Right kidney (tissue), 9 donors: ENCODE data around the gene ETDA.
"Not testable (repeated sequence)": the region's sequence is repeated elsewhere in the genome, so short reads cannot be mapped to it uniquely, and the experiment has no call there.

ENCODE experiments used
- DNase-seq: peaks from one replicate; pipeline ENCODE4 v3.0.0-alpha.2; 2016
- long read RNA-seq, 8 donors: transcript quantifications; one replicate each; lab custom pipeline, GENCODE V29; 2026

Gene ETDA
- long read RNA-seq, donor 1 = 0 reads
- long read RNA-seq, donor 2 = 0 reads
- long read RNA-seq, donor 3 = 0 reads
- long read RNA-seq, donor 4 = 0 reads
- long read RNA-seq, donor 5 = 0 reads
- long read RNA-seq, donor 6 = 0 reads
- long read RNA-seq, donor 7 = 0 reads
- long read RNA-seq, donor 8 = 0 reads

- DNase-seq = not testable (repeated sequence)
Observed at GRCh38 chrX:135252011-135252518, at the start of gene ETDA. TSS of gene ETDA (plus strand) at chrX:135252061. CDS start at chrX:135253277, 1,216 bp downstream.

GRCh38 chrX:135206427-135206826 is 45.4 kb upstream of the ETDA start:
- not testable (repeated sequence) for DNase-seq

DNA sequence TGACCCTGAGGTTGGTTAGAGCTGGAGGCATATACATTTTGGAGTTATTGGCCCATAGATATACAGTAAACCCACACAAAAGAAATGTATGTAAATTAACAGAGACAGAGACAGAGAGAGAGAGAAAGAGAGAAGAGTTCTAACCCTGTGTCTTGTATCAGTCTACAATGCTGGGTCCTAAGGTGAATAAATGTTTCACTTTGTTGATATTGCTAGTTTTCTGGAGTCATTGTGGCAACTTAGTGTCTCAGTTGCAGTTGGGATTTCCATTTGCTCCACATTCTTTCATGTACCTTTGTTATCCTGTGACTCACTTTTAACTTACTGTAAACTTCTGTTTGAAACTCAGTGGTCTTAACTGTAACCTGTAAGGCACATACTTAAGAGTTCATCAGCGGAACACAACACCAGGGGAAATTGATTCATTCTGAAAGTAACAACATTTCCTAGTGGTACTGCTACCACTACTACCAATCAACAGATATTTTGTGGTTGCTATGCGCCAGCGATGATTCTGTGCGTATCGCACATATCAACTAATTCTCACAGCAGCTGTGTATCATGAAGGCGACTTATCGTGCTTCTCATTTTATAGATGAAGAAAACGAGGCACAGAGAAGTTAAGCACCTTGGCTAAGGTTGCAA is 38.5 kb upstream of the ETDA start:
- DNase-seq = no peak

- not testable (repeated sequence) for DNase-seq
Observed at GRCh38 chrX:135245989-135246388, 5.9 kb upstream of the ETDA start.

DNA sequence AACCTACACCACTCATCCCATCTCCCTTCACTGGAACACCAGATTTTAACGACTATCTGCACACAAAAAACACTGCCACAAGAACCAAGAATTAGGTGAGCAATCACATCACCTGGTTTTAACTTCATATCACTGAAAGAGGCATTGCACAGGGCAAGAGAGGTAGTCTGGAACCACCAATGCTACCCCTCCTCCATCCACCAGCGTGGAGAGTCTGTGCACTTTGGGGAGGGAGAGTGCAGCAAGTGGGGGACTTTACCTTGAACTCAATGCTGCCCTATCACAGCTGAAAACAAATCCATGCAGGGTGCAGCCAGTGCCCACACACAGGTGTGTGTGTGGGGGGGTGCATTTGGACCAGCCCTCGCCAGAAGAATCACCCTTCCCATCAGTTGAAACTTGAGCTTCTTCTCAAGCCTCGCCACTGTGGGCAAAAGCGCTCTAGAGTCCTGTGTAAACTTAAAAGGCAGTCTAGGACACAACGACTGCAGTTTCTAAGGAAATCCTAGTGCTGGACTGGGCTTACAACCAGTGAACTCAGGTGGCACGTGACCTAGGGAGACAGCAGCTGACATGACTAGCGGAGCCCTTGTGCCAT is 4.3 kb downstream of the ETDA start:
- not testable (repeated sequence) for DNase-seq

GRCh38 chrX:135256923-135257322 is 5.1 kb downstream of the ETDA start:
- no peak for DNase-seq

- DNase-seq = no peak
Observed at GRCh38 chrX:135257469-135257868, 5.6 kb downstream of the ETDA start.

- not testable (repeated sequence) for DNase-seq
Observed at GRCh38 chrX:135260976-135261375, 9.1 kb downstream of the ETDA start.

DNA sequence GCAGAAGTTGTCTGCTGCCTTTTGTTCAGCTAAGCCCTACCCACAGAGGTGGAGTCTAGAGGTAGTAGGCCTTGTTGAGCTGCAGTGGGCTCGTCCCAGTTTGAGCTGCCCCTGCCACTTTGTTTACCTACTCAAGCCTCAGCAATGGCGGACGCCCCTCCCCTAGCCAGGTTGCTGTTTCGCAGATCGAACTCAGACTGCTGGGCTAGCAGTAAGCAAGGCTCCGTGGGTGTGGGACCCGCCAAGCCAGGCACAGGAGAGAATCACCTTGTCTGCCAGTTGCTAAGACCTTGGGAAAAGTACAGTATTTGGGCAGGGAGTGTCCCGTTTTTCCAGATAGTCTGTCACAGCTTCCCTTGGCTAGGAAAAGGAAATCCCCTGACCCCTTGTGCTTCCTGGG is 11.5 kb downstream of the ETDA start:
- not testable (repeated sequence) for DNase-seq

DNA sequence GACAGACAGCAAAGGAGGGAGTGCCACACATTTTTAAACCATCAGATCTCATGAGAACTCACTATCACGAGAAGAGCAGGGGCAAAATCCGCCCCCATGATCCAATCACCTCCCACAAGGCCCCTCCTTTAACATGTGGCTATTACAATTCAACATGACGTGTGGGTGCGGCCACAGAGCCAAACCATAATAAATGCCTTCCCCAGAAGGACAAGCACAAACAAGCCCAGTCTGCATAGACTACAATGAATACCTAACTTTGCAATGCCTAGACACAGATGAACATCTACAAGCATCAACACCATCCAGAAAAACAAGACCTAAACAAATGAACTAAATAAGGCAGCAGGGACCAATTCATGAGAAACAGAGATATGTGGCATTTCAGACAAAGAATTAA is 12.3 kb downstream of the ETDA start:
- no peak for DNase-seq

DNA sequence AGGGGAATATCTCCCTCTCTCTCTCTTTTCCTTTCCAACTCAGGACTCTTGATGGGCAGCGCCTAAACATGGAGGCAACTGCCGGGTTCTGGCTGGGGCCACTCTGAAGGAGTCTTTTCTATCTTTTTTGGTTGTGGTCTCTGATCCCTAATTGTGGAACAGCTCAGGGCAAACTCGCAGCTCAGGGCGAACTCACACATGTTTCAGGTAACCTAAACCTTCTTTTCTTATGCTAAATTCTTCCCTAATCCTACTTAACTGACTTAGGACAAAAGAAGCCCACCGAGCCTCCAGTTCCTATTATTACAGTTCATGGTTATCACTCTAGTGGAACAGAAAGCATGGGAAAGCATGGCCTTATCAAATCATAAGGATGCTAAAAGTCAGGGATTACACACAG is 21.3 kb downstream of the ETDA start:
- no peak for DNase-seq

- no peak for DNase-seq
Observed at GRCh38 chrX:135275973-135276372, 24.1 kb downstream of the ETDA start.

DNA sequence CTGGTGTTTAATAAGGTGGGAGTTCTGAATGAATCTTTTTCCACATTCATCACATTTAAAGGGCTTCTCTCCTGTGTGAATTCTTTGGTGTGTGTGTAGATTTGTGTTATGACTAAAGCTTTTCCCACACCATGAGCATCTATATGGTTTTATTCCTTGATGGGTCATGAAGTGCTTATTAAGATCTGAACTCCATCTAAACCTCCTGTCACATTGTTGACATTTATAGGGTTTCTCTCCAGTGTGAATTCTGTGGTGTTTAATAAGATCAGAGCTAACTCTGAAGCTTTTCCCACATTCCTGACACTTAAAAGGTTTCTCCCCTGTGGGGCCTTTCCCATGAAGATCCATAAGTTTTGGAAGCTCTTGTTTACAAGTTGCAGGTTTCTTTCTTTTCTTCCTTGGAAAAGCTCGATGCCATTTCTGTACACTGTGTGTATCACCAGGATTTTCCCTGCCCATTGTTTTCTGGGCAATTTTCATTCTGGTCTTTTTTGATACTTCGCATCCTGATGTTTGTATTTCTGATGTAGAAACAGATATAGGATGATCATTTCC is 35.5 kb downstream of the ETDA start:
- no peak for DNase-seq

DNA sequence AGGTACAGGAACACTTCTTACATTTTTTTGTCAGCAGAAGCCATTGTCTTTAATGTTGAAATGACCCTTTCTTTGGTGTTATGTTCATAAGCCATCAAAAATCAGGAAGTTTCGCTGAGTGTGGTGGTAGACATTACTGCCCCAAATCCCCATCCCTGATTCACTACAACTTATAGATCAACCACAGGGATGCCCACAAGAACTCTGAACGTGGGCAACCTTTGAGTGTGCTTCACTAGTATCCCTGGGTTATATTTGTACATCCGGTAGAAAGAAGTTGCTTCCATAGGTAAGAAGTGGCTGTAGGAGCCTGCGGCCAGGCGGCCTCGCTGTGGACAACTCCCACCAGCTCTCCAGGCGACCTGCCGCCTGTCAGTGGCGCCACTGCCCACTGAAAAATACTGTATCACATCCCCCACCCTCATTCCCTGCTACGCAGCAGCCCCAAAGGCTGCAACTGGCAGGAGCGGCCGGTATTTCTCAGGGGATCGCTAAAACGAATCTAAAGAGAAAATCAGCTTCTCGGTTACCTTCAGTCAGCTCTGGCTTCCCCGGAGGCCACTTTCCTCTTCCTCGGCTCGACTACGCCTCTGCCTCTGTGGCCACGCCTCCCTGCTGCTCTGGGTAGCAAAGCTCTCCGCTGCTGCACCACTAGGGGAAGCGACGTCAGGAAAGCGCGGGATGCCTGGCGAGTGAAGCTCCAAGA is 43.5 kb downstream of the ETDA start:
- DNase-seq = peak; percentile 42

GRCh38 chrX:135295944-135296305 is 44.1 kb downstream of the ETDA start:
- DNase-seq = no peak

GRCh38 chrX:135302269-135302873 is 50.5 kb downstream of the ETDA start:
- no peak for DNase-seq
